Measurements from ENCODE around the gene TCF12.
A peak's percentile ranks its signal among the peaks of the same experiment; 100 is the strongest.

The TCF12 gene

GRCh38 chr15:57307527-57308169, 389.2 kb downstream of the TCF12 start:
- DNase-seq: no peak

GRCh38 chr15:57308170-57308545, 389.7 kb downstream of the TCF12 start:
- DNase-seq: no peak

GRCh38 chr15:57309856-57310760, 391.7 kb downstream of the TCF12 start:
- DNase-seq: no peak

- DNase-seq: no peak
Observed at GRCh38 chr15:57310876-57311275, 392.4 kb downstream of the TCF12 start.

- no peak for DNase-seq
Observed at GRCh38 chr15:57312006-57312317, 393.5 kb downstream of the TCF12 start.

GRCh38 chr15:57312318-57313133, 394.1 kb downstream of the TCF12 start:
- DNase-seq: no peak

GRCh38 chr15:57313134-57313483, 394.7 kb downstream of the TCF12 start:
- no peak for DNase-seq

GRCh38 chr15:57314221-57314620, 395.8 kb downstream of the TCF12 start:
- DNase-seq: no peak

GRCh38 chr15:57316451-57316850, 398.0 kb downstream of the TCF12 start:
- DNase-seq: no peak

GRCh38 chr15:57319226-57319918, 400.9 kb downstream of the TCF12 start:
- no peak for DNase-seq

- DNase-seq: no peak
Observed at GRCh38 chr15:57319919-57320560, 401.6 kb downstream of the TCF12 start.

GRCh38 chr15:57320631-57321220, 402.3 kb downstream of the TCF12 start:
- DNase-seq: no peak

GRCh38 chr15:57321485-57321884, 403.0 kb downstream of the TCF12 start:
- no peak for DNase-seq

GRCh38 chr15:57321973-57322601, 403.6 kb downstream of the TCF12 start:
- peak; percentile 50 for DNase-seq

- no peak for DNase-seq
Observed at GRCh38 chr15:57322602-57323250, 404.3 kb downstream of the TCF12 start.

GRCh38 chr15:57323299-57323805, 404.9 kb downstream of the TCF12 start:
- DNase-seq: no peak

- DNase-seq: peak; percentile 54
Observed at GRCh38 chr15:57323806-57324589, 405.6 kb downstream of the TCF12 start.

- DNase-seq: no peak
Observed at GRCh38 chr15:57324590-57324890, 406.1 kb downstream of the TCF12 start.

- DNase-seq: no peak
Observed at GRCh38 chr15:57324944-57325679, 406.7 kb downstream of the TCF12 start.

GRCh38 chr15:57326196-57326595, 407.8 kb downstream of the TCF12 start:
- no peak for DNase-seq

All from NCI-H187 treated with DMSO at 0.1 percent for 48 hours (cell line).